Parathyroid adenoma (tissue), 2 donors: Measurements from ENCODE around the gene SPP1.

Source experiments
- H2AFZ ChIP-seq: fragments of 300-600 bp; sonication (generic); one replicate; pipeline ENCODE4 v1.7.0; 2017; ENCODE audit warnings: antibody characterized with exemption, mild to moderate bottlenecking
- H3K27ac ChIP-seq: fragments of 300-600 bp; sonication (generic); one replicate; pipeline ENCODE4 v1.7.0; 2017
- H3K27me3 ChIP-seq: fragments of 300-600 bp; sonication (generic); one replicate; pipeline ENCODE4 v1.7.0; 2017; ENCODE audit warnings: low read length; ENCODE audit not compliant: control insufficient read depth, insufficient read depth
- H3K36me3 ChIP-seq: fragments of 300-600 bp; sonication (generic); one replicate; pipeline ENCODE4 v1.7.0; 2017; ENCODE audit warnings: low read length; ENCODE audit not compliant: control insufficient read depth, insufficient read depth
- H3K4me1 ChIP-seq: fragments of 300-600 bp; sonication (generic); one replicate; pipeline ENCODE4 v1.7.0; 2017; ENCODE audit warnings: control low read depth
- H3K4me2 ChIP-seq: fragments of 300-600 bp; sonication (generic); one replicate; pipeline ENCODE4 v1.7.0; 2017; ENCODE audit warnings: low read length
- H3K4me3 ChIP-seq: fragments of 300-600 bp; sonication (generic); one replicate; pipeline ENCODE4 v1.7.0; 2017; ENCODE audit warnings: low read depth, low read length
- H3K79me2 ChIP-seq: fragments of 300-600 bp; sonication (generic); one replicate; pipeline ENCODE4 v1.7.0; 2017; ENCODE audit warnings: control low read depth
- H3K9ac ChIP-seq: fragments of 300-600 bp; sonication (generic); one replicate; pipeline ENCODE4 v1.7.0; 2017; ENCODE audit warnings: mild to moderate bottlenecking
- H3K9me3 ChIP-seq: fragments of 300-600 bp; sonication (generic); one replicate; pipeline ENCODE4 v1.7.0; 2017; ENCODE audit warnings: low read length; ENCODE audit not compliant: control insufficient read depth
- TF ChIP-seq, protein P1 (sequence below): fragments of 300-600 bp; sonication (generic); IDR thresholded peaks from one replicate; pipeline ENCODE4 v1.7.0; 2017; ENCODE audit warnings: antibody characterized with exemption, mild to moderate bottlenecking
- donor health status: primary hyperparathyroidism.

Gene SPP1

GRCh38 chr4:87975466-87975865, at the start of gene SPP1:
Gene SPP1, plus strand, starts transcription at chr4:87975714. Its CDS starts 1,182 bp downstream, at chr4:87976896.
- Histone ChIP-seq H3K79me2 (no peaks in the 10 kb centered on the region), H2AFZ (no peak within 1 kb of the TSS), H3K27me3 (no peaks in the 10 kb centered on the region), H3K4me3 (no peak within 1 kb of the TSS), H3K4me2 (no peak within 1 kb of the TSS), H3K36me3 (no peaks in the 10 kb centered on the region), H3K27ac (no peak within 1 kb of the TSS), H3K9ac (no peak within 1 kb of the TSS), H3K9me3 (no peaks in the 10 kb centered on the region), H3K4me1 (no peaks in the 10 kb centered on the region)
- TF ChIP-seq, protein P1, sequence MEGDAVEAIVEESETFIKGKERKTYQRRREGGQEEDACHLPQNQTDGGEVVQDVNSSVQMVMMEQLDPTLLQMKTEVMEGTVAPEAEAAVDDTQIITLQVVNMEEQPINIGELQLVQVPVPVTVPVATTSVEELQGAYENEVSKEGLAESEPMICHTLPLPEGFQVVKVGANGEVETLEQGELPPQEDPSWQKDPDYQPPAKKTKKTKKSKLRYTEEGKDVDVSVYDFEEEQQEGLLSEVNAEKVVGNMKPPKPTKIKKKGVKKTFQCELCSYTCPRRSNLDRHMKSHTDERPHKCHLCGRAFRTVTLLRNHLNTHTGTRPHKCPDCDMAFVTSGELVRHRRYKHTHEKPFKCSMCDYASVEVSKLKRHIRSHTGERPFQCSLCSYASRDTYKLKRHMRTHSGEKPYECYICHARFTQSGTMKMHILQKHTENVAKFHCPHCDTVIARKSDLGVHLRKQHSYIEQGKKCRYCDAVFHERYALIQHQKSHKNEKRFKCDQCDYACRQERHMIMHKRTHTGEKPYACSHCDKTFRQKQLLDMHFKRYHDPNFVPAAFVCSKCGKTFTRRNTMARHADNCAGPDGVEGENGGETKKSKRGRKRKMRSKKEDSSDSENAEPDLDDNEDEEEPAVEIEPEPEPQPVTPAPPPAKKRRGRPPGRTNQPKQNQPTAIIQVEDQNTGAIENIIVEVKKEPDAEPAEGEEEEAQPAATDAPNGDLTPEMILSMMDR = no peak

GRCh38 chr4:87926554-87927098, 48.9 kb upstream of the SPP1 start:
- H3K27ac ChIP-seq = no peak overlapping the region
- no peak overlapping the region for H2AFZ ChIP-seq
- TF ChIP-seq, protein P1 = no peak
- H3K4me2 ChIP-seq = no peak overlapping the region
- H3K9ac ChIP-seq = no peak overlapping the region
- no peaks in the 10 kb centered on the region for H3K4me1 ChIP-seq
- H3K4me3 ChIP-seq = no peak overlapping the region
- no peaks in the 10 kb centered on the region for H3K9me3 ChIP-seq
- H3K27me3 ChIP-seq = no peaks in the 10 kb centered on the region
- H3K79me2 ChIP-seq = no peaks in the 10 kb centered on the region
- no peaks in the 10 kb centered on the region for H3K36me3 ChIP-seq

DNA sequence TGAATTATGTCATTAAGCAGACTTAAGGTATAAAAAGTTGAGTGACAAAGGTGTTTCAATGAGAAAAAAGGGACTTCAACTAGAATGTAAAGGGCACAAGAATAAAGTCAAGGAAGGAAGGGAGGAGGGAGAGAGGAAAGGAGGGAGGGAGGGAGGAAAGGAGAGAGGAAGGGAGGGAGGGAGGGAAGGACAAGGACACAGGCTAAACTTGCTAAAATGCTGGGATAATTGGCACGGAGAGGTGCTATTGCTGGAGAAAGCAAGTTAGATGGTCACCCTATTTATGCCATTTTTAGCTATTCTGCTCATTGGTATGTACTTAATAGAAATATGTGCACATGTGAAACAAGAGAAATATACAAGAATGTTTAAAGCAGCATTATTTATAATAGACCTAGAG, 44.9 kb upstream of the SPP1 start:
- H3K79me2 ChIP-seq = no peaks in the 10 kb centered on the region
- H3K27me3 ChIP-seq = no peaks in the 10 kb centered on the region
- H3K4me1 ChIP-seq = no peaks in the 10 kb centered on the region
- no peak overlapping the region for H3K9ac ChIP-seq
- no peaks in the 10 kb centered on the region for H3K9me3 ChIP-seq
- H3K36me3 ChIP-seq = no peaks in the 10 kb centered on the region
- H3K4me2 ChIP-seq = no peak overlapping the region
- TF ChIP-seq, protein P1 = no peak
- no peak overlapping the region for H3K4me3 ChIP-seq
- no peak overlapping the region for H3K27ac ChIP-seq
- H2AFZ ChIP-seq = no peak overlapping the region

GRCh38 chr4:87931932-87932331, 43.6 kb upstream of the SPP1 start:
- Histone ChIP-seq H3K27ac (no peak overlapping the region), H3K79me2 (no peaks in the 10 kb centered on the region), H3K36me3 (no peaks in the 10 kb centered on the region), H3K27me3 (no peaks in the 10 kb centered on the region), H3K9me3 (no peaks in the 10 kb centered on the region), H3K9ac (no peak overlapping the region), H3K4me3 (no peak overlapping the region), H3K4me1 (no peaks in the 10 kb centered on the region), H2AFZ (no peak overlapping the region), H3K4me2 (no peak overlapping the region)
- TF ChIP-seq, protein P1 = no peak

DNA sequence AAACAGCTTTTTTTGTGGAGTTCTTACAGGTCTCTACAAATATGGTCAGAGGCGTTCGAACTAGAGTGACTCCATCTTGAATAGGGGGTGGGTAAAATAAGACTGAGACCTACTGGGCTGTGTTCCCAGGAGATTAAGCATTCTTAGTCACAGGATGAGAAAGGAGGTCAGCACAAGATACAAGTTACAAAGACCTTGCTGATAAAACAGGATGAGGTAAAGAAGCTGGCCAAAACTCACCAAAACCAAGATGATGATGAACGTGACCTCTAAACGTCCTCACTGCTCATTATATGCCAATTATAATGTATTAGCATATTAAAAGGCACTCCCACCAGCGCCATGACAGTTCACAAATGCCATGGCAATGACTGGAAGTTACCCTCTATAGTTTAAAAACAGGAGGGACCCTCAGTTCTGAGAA, 42.8 kb upstream of the SPP1 start:
- Histone ChIP-seq H3K27me3 (no peaks in the 10 kb centered on the region), H3K9ac (no peak overlapping the region), H3K79me2 (no peaks in the 10 kb centered on the region), H3K27ac (no peak overlapping the region), H3K4me1 (no peaks in the 10 kb centered on the region), H3K4me2 (no peak overlapping the region), H3K9me3 (no peaks in the 10 kb centered on the region), H3K4me3 (no peak overlapping the region), H2AFZ (no peak overlapping the region), H3K36me3 (no peaks in the 10 kb centered on the region)
- TF ChIP-seq, protein P1 = no peak
